HCT116 (cell line): Measurements from ENCODE around the gene LCMT1. TPM values are rescaled to one million over a fixed set of nuclear protein-coding genes. Genes with fewer than 3 reads are reported as not detected.

Experiments used
- ATAC-seq: fragments of 200-7000 bp; cut with Tn5 transposase; 2 replicates; pipeline ENCODE4 v1.9.1; 2020; ENCODE audit warnings: mild to moderate bottlenecking, moderate library complexity
- BruUV-seq: library from RNA; stranded (reverse); fragments of 400-500 nt; replicated peaks from 2 replicates; lab custom pipeline; 2021; lab: Mats Ljungman, UMichigan
- CTCF ChIA-PET: fragments of 300-600 bp; sonication (Branson Sonifier 250); formaldehyde crosslinking; loops from one replicate; lab custom pipeline; 2021; ENCODE audit warnings: antibody characterized with exemption; lab: Charles Lee
- POLR2A ChIA-PET: fragments of 300-600, 350-600 bp; sonication (Branson Sonifier 250); formaldehyde crosslinking; loops from one replicate; lab custom pipeline; 2021; ENCODE audit warnings: antibody characterized with exemption; lab: Charles Lee
- RAD21 ChIA-PET, 2 experiments: fragments of 300-600 bp; sonication (Branson Sonifier 250); formaldehyde crosslinking; loops; one replicate each; lab custom pipeline; 2023; ENCODE audit warnings: low total read pairs in 2 of 2; ENCODE audit not compliant: uncharacterized antibody in 2 of 2, unreplicated experiment in 2 of 2, low non-redundant PET in 1 of 2; lab: Charles Lee
- DNase-seq: peaks from one replicate; pipeline ENCODE4 v3.0.0-alpha.2; 2010; ENCODE audit warnings: low read depth, low spot score
- H2AFZ ChIP-seq: fragments of 200-600 bp; shearing (Covaris generic), sonication (generic); 2 replicates; pipeline ENCODE4 v1.6.1; 2017; ENCODE audit warnings: low read depth, mixed run types, mixed read lengths, antibody characterized with exemption, low read length; ENCODE audit not compliant: poor library complexity, severe bottlenecking
- H3K27ac ChIP-seq: 2 replicates; pipeline ENCODE4 v1.5.1; 2012; ENCODE audit warnings: low read depth, low read length
- H3K27me3 ChIP-seq: fragments of 200-600 bp; sonication (generic); 2 replicates; pipeline ENCODE4 v1.6.1; 2016; ENCODE audit warnings: mixed run types, low read length, mixed read lengths; ENCODE audit not compliant: insufficient read depth
- H3K36me3 ChIP-seq, 2 experiments: fragments of 200-500 bp in 1 of 2; fragments of 200-600 bp in 1 of 2; sonication (Bioruptor generic) in 1 of 2; sonication (generic) in 1 of 2; 2 replicates each; pipeline versions ENCODE4 v1.5.1 to v1.6.1; 2014 to 2016; ENCODE audit warnings: low read length in 2 of 2, inconsistent platforms in 1 of 2, mixed read lengths in 1 of 2, mixed run types in 1 of 2; ENCODE audit not compliant: insufficient read depth in 2 of 2, control insufficient read depth in 1 of 2
- H3K4me1 ChIP-seq, 2 experiments: fragments of 200-600 bp in 1 of 2; sonication (generic) in 1 of 2; 2 replicates each; pipeline versions ENCODE4 v1.5.1 to v1.6.1; 2012 to 2017; ENCODE audit warnings: low read length in 2 of 2, inconsistent platforms in 1 of 2, mild to moderate bottlenecking in 1 of 2, mixed read lengths in 1 of 2, mixed run types in 1 of 2, moderate library complexity in 1 of 2; ENCODE audit not compliant: insufficient read depth in 2 of 2, control insufficient read depth in 1 of 2
- H3K4me2 ChIP-seq: fragments of 200-600 bp; sonication (generic); 2 replicates; pipeline ENCODE4 v1.6.1; 2017; ENCODE audit warnings: mixed run types, low read length, mixed read lengths
- H3K4me3 ChIP-seq, 2 experiments: fragments of 200-600 bp in 1 of 2; sonication (generic) in 1 of 2; replicated peaks in 1 of 2; 2 replicates each; pipeline ENCODE4 v1.5.1; 2011 to 2016; ENCODE audit warnings: low read length in 2 of 2, control low read depth in 1 of 2, low read depth in 1 of 2, mild to moderate bottlenecking in 1 of 2, mixed read lengths in 1 of 2, mixed run types in 1 of 2
- H3K79me2 ChIP-seq: fragments of 200-600 bp; sonication (generic); 2 replicates; pipeline ENCODE4 v1.6.1; 2017; ENCODE audit warnings: mild to moderate bottlenecking, mixed run types, low read length, moderate library complexity, mixed read lengths; ENCODE audit not compliant: insufficient read depth
- H3K9ac ChIP-seq: fragments of 200-600 bp; sonication (generic); 2 replicates; pipeline ENCODE4 v1.6.1; 2016; ENCODE audit warnings: low read length, mixed read lengths
- H3K9me2 ChIP-seq: fragments of 200-600 bp; sonication (generic), shearing (Covaris generic); 2 replicates; pipeline ENCODE4 v1.6.1; 2017; ENCODE audit warnings: mixed run types, mild to moderate bottlenecking, moderate library complexity; ENCODE audit not compliant: insufficient read depth
- H3K9me3 ChIP-seq, 2 experiments: fragments of 200-500 bp in 1 of 2; fragments of 200-600 bp in 1 of 2; sonication (Bioruptor generic) in 1 of 2; sonication (generic) in 1 of 2; 2 replicates each; pipeline ENCODE4 v1.6.1; 2014 to 2017; ENCODE audit warnings: low read length in 2 of 2, mixed read lengths in 2 of 2, inconsistent platforms in 1 of 2, low read depth in 1 of 2, mild to moderate bottlenecking in 1 of 2, mixed run types in 1 of 2, moderate library complexity in 1 of 2; ENCODE audit not compliant: control insufficient read depth in 1 of 2, insufficient read depth in 1 of 2
- H4K20me1 ChIP-seq: fragments of 200-600 bp; sonication (generic), shearing (Covaris generic); 2 replicates; pipeline ENCODE4 v1.6.1; 2017; ENCODE audit warnings: mixed run types, mild to moderate bottlenecking, moderate library complexity; ENCODE audit not compliant: insufficient read depth
- ATF3 ChIP-seq: IDR thresholded peaks from 2 replicates; pipeline ENCODE4 v1.6.1; 2012
- CBX3 ChIP-seq: IDR thresholded peaks from 2 replicates; pipeline ENCODE4 v1.6.1; 2012; ENCODE audit warnings: low read depth
- CEBPB ChIP-seq: IDR thresholded peaks from 2 replicates; pipeline ENCODE4 v1.6.1; 2012; ENCODE audit warnings: low read depth
- CTCF ChIP-seq, 3 experiments: fragments of 200-600 bp in 1 of 3; sonication (generic) in 1 of 3; IDR thresholded peaks in 2 of 3; conservative IDR thresholded peaks in 1 of 3; 2 replicates each; pipeline ENCODE4 v1.5.1; 2012 to 2017; ENCODE audit warnings: low read depth in 2 of 3, low read length in 2 of 3, antibody characterized with exemption in 1 of 3, borderline replicate concordance in 1 of 3, control low read depth in 1 of 3, mild to moderate bottlenecking in 1 of 3, mixed read lengths in 1 of 3, mixed run types in 1 of 3, moderate library complexity in 1 of 3; ENCODE audit not compliant: insufficient read depth in 1 of 3
- EGR1 ChIP-seq: IDR thresholded peaks from 2 replicates; pipeline ENCODE4 v1.6.1; 2012; ENCODE audit warnings: low read depth
- EZH2 ChIP-seq: fragments of 200-600 bp; sonication (generic); IDR thresholded peaks from 2 replicates; pipeline ENCODE4 v1.6.1; 2017; ENCODE audit warnings: antibody characterized with exemption, mixed run types
- FOSL1 ChIP-seq: IDR thresholded peaks from 2 replicates; pipeline ENCODE4 v1.6.1; 2012; ENCODE audit warnings: low read depth
- POLR2A ChIP-seq: IDR thresholded peaks from 2 replicates; pipeline ENCODE4 v1.7.0; 2011; ENCODE audit warnings: borderline replicate concordance; ENCODE audit not compliant: insufficient read depth, insufficient read length; ENCODE audit errors: extremely low read depth
- POLR2AphosphoS5 ChIP-seq: IDR thresholded peaks from 2 replicates; pipeline ENCODE4 v1.6.1; 2011; ENCODE audit warnings: mild to moderate bottlenecking, low read depth, low read length, moderate library complexity
- RAD21 ChIP-seq: IDR thresholded peaks from 2 replicates; pipeline ENCODE4 v1.6.1; 2012; ENCODE audit warnings: low read depth, mild to moderate bottlenecking
- SRF ChIP-seq: IDR thresholded peaks from 2 replicates; pipeline ENCODE4 v1.6.1; 2012; ENCODE audit warnings: low read depth
- TCF7L2 ChIP-seq: IDR thresholded peaks from 2 replicates; pipeline ENCODE4 v1.7.0; 2011; ENCODE audit warnings: borderline replicate concordance, inconsistent platforms; ENCODE audit not compliant: insufficient read depth, insufficient read length; ENCODE audit errors: extremely low read depth
- YY1 ChIP-seq: IDR thresholded peaks from 2 replicates; pipeline ENCODE4 v1.6.1; 2011; ENCODE audit warnings: low read length, low read depth, moderate library complexity, mild to moderate bottlenecking; ENCODE audit not compliant: insufficient replicate concordance; ENCODE audit errors: extremely low read depth
- ZBTB33 ChIP-seq: IDR thresholded peaks from 2 replicates; pipeline ENCODE4 v1.6.1; 2011; ENCODE audit warnings: mild to moderate bottlenecking, low read length, moderate library complexity; ENCODE audit not compliant: insufficient replicate concordance; ENCODE audit errors: extremely low read depth
- ZFX ChIP-seq: fragments of 450-650 bp; IDR thresholded peaks from 2 replicates; pipeline ENCODE4 v1.6.1; 2017
- intact Hi-C: fragments of 100-400 bp; cut with micrococcal nuclease; formaldehyde crosslinking; loops from 2 replicates; pipeline ENCODE4 v1.10.0; 2022
- total RNA-seq: library from RNA; stranded (reverse); gene quantifications from one replicate; pipeline ENCODE4 v1.2.1, GENCODE V29; 2021; ENCODE audit not compliant: unreplicated experiment

LCMT1 gene
- total RNA-seq, 1 experiment from 2014 or later: 52.4 TPM

GRCh38 chr16:25192096-25192495 is 80.6 kb downstream of the LCMT1 start:
- DNase-seq (no peak), ATAC-seq (no peak)
- no peaks in the 10 kb centered on the region for H3K9me2 ChIP-seq
- H3K27ac ChIP-seq: no peak overlapping the region
- no peaks in the 10 kb centered on the region for H4K20me1 ChIP-seq
- H3K4me1 ChIP-seq: peaks cover 0 to 9% of the 10 kb centered on the region in 2 experiments; a peak in 2 of 4 replicates
- ChIA-PET POLR2A (no interaction called here), CTCF (no interaction called here), RAD21 (no interaction called here)
- intact Hi-C loops: no loop called here
- H2AFZ ChIP-seq: no peak overlapping the region
- H3K4me2 ChIP-seq: no peak overlapping the region
- H3K36me3 ChIP-seq: no peaks in the 10 kb centered on the region
- H3K9me3 ChIP-seq: no peaks in the 10 kb centered on the region
- TF ChIP-seq ATF3 (no peak), CBX3 (no peak), CEBPB (no peak), SRF (no peak), RAD21 (no peak), FOSL1 (no peak), POLR2AphosphoS5 (no peak), YY1 (no peak), CTCF (IDR thresholded peaks at IDR 0.05 in 2 of 3, conservative IDR thresholded peaks at IDR 0.05 in 1 of 3; ENCODE audit: borderline replicate concordance in 1 of 3, insufficient read depth in 1 of 3, low read depth in 2 of 3, low read length in 2 of 3) (no peak), EGR1 (no peak), EZH2 (no peak), POLR2A (no peak), TCF7L2 (no peak), ZFX (no peak), ZBTB33 (no peak)
- no peak overlapping the region for H3K9ac ChIP-seq
- H3K79me2 ChIP-seq: no peaks in the 10 kb centered on the region
- no TSS peak for BruUV-seq
- no peaks in the 10 kb centered on the region for H3K27me3 ChIP-seq
- H3K4me3 ChIP-seq: no peak overlapping the region
